ENCODE measurements around the gene GGA1. TPM values are rescaled to one million over a fixed set of nuclear protein-coding genes. Genes with fewer than 3 reads are reported as not detected.
"Not testable (repeated sequence)": the region's sequence is repeated elsewhere in the genome, so short reads cannot be mapped to it uniquely, and the experiment has no call there.

The GGA1 gene
- total RNA-seq, 1 donor from 2014 or later: 75.8 TPM

DNA sequence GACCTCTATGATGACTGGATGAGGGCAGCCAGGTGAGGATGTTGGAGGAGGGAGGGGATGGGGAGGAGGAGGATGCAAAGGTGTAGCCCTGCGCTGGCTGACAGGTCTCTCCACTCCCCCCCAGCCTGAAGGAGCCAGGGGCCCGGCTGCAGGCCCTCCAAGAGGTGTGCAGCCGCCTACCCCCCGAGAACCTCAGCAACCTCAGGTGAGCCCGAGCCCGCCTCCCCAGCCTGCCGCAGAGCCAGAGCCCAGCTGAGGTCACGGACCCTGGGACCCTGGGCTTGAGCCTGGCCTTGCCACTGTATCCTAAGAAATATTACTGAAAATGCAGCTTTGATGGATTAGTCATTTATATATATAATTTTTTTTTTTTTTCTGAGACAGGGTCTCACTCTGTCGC is 38.7 kb downstream of the GGA1 start:
- Mint-ChIP-seq H3K4me3 (no peak overlapping the region), H3K27ac (no peak overlapping the region), H3K36me3 (ENCODE audit: low read depth) (peaks cover 61% of the 10 kb centered on the region), H3K4me1 (peaks cover 14% of the 10 kb centered on the region), H3K27me3 (no peaks in the 10 kb centered on the region), H3K9me3 (no peaks in the 10 kb centered on the region)
- intact Hi-C loops (cut with micrococcal nuclease): no loop called here
- DNase-seq: no peak

DNA sequence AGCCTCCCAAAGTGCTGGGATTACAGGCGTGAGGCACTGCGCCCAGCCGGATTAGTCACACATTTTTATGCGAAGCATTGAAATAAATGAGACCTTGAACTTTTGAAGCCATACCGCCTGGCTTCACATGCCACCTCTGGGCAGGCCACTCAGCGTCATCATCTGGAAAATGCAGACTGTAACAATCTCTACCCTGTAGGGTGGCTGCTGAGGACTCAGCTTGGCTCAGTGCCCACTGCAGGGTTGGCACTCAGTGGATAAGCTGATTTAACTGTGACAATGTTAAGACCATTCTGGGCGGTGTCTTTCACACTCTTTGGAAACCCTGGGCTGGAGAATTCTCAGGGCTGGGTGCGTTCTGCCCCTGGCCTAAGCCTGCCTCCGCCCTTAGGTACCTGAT is 39.3 kb downstream of the GGA1 start:
- peaks cover 63% of the 10 kb centered on the region for H3K36me3 Mint-ChIP-seq (ENCODE audit: low read depth)
- intact Hi-C loops (cut with micrococcal nuclease): no loop called here
- DNase-seq: no peak
- H3K27me3 Mint-ChIP-seq: no peaks in the 10 kb centered on the region
- H3K27ac Mint-ChIP-seq: no peak overlapping the region
- H3K4me1 Mint-ChIP-seq: peaks cover 11% of the 10 kb centered on the region
- no peaks in the 10 kb centered on the region for H3K9me3 Mint-ChIP-seq
- no peak overlapping the region for H3K4me3 Mint-ChIP-seq

DNA sequence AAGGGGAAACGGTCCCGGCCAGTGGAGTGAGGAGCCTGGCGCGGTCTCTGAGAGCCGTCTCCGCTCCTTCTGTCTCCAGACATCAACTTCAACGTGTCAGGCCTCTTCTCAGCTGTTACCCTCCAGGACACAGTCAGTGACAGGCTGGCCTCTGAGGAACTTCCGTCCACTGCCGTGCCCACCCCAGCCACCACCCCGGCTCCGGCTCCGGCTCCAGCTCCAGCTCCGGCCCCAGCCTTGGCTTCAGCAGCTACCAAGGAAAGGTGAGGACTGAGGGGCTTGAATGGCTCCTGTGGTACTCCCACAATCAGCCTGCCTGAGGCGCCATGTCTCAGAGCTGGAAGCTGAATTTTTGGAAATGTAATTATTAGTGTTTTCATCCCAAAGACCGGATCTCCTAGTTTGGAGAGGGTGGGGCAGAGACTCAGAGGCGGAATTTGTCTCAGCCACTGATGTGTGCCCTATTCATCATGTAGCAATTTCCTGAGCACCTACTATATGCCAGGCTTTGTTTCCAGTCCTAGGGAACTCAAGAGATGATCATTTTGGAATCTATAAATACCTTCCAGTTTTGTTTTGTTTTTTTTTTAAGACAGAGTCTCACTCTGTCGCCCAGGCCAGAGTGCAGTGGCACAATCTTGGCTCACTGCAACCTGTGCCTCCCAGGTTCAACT is 42.0 kb downstream of the GGA1 start:
- H3K4me3 Mint-ChIP-seq: no peak overlapping the region
- intact Hi-C loops (cut with micrococcal nuclease): no loop called here
- no peaks in the 10 kb centered on the region for H3K27me3 Mint-ChIP-seq
- no peaks in the 10 kb centered on the region for H3K9me3 Mint-ChIP-seq
- no peak for DNase-seq
- no peak overlapping the region for H3K27ac Mint-ChIP-seq
- peaks cover 57% of the 10 kb centered on the region for H3K36me3 Mint-ChIP-seq (ENCODE audit: low read depth)
- H3K4me1 Mint-ChIP-seq: peaks cover 2% of the 10 kb centered on the region

DNA sequence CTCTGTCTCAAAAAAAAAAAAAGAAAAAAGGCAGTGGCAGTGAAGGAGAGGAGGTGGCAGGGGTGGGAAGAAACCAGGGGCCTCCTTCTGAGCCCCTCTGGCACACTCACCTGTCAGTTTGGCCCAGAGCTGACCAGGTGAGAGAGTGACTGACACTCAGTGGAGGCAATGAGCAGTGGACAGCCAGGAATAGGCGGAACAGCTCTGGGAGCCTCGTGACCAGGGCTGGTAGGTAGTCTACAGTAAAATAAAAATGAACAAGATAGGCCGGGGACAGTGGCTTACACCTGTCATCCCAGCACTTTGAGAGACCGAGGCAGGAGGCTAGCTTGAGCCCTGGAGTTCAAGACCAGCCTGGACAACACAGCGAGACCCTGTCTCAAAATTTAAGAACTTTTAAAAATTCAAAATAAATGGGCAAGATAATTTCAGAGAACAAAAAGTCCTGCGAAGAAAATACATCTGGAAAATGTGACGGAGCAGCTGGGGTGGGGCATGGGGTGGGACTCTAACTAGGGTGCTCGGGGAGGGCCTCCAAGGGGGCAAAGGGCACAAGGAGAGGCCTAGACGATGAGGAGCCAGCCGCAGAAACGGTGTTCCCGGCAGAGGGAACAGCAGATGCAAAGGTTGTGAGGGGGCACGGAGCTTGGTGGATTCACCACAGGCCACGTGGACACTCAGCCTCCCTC is 46.1 kb downstream of the GGA1 start:
- DNase-seq: no peak
- H3K27me3 Mint-ChIP-seq: no peaks in the 10 kb centered on the region
- H3K36me3 Mint-ChIP-seq (ENCODE audit: low read depth): peaks cover 43% of the 10 kb centered on the region
- no peaks in the 10 kb centered on the region for H3K9me3 Mint-ChIP-seq
- H3K4me1 Mint-ChIP-seq: peaks cover 14% of the 10 kb centered on the region
- intact Hi-C loops (cut with micrococcal nuclease): no loop called here
- H3K4me3 Mint-ChIP-seq: no peak overlapping the region
- H3K27ac Mint-ChIP-seq: peak overlapping the region; percentile 34

DNA sequence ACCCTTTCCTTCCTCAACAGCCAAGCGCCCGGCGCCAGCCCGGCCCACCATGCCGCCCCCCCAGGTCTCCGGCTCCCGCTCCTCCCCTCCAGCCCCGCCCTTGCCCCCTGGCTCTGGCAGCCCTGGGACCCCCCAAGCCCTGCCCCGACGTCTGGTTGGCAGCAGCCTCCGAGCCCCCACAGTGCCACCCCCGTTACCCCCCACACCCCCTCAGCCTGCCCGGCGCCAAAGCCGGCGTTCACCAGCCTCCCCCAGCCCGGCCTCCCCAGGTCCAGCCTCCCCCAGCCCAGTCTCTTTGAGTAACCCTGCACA is 46.6 kb downstream of the GGA1 start:
- H3K27ac Mint-ChIP-seq: no peak overlapping the region
- peaks cover 41% of the 10 kb centered on the region for H3K36me3 Mint-ChIP-seq (ENCODE audit: low read depth)
- no peaks in the 10 kb centered on the region for H3K9me3 Mint-ChIP-seq
- peaks cover 19% of the 10 kb centered on the region for H3K4me1 Mint-ChIP-seq
- no peaks in the 10 kb centered on the region for H3K27me3 Mint-ChIP-seq
- no peak for DNase-seq
- intact Hi-C loops (cut with micrococcal nuclease): no loop called here
- no peak overlapping the region for H3K4me3 Mint-ChIP-seq

DNA sequence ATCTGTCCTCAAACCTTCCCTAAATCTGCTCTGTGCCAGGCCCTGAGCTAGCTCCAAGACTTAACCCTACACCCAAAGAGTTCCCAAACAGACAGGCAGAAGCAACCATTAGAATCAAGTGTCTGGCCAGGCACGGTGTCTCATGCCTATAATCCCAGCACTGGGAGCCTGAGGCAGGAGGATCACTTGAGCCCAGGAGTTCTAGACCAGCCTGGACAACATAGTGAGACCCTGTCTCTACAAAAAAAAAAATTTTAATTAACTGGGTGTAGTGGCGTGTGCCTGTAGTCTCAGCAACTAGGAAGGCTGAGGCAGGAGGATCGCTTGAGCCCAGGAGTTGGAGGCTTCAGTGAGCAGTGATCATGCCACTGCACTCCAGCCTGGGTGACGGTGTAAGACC is 47.9 kb downstream of the GGA1 start:
- H3K4me1 Mint-ChIP-seq: peaks cover 29% of the 10 kb centered on the region
- DNase-seq; H3K4me3 Mint-ChIP-seq; H3K27me3 Mint-ChIP-seq; H3K9me3 Mint-ChIP-seq; intact Hi-C loops (cut with micrococcal nuclease): not testable (repeated sequence)
- peaks cover 39% of the 10 kb centered on the region for H3K36me3 Mint-ChIP-seq (ENCODE audit: low read depth)
- H3K27ac Mint-ChIP-seq: peak overlapping the region; percentile 76

DNA sequence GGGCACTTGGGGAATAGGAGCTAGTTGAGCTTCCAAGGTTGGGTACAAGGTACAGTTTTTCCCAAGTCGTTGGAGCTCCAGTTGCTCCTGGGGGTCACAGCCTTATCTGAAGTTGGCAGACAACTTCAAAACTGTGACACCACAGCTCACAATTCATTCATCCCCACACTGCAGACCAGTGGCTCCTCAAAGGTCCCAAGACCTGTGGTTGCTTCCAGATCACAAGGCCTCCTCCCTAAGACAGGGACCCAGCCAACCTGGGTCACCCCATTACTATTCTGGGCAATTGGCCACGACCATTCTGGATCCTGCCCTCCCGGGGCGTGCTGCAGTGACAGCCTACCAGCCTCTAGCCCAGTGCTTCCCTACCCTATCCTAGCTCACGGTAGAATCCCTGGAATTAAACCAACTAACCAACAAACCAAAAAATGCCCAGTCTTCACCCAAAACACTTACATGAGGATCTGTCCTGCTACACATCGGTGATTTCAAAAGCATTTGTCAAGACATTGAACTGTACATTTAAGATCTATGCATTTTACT is 49.0 kb downstream of the GGA1 start:
- peak; percentile 71 for DNase-seq
- H3K27me3 Mint-ChIP-seq: no peaks in the 10 kb centered on the region
- H3K4me3 Mint-ChIP-seq: peak overlapping the region; percentile 85
- intact Hi-C loops (cut with micrococcal nuclease): loop anchor here (1.0 to 2.0 kb wide), 3 partner anchors 15 to 49 kb away; partner anchors contain the start of genes GGA1 and LGALS1
- no peaks in the 10 kb centered on the region for H3K9me3 Mint-ChIP-seq
- peak overlapping the region; percentile 91 for H3K27ac Mint-ChIP-seq
- H3K4me1 Mint-ChIP-seq: peaks cover 35% of the 10 kb centered on the region
- H3K36me3 Mint-ChIP-seq (ENCODE audit: low read depth): peaks cover 36% of the 10 kb centered on the region

DNA sequence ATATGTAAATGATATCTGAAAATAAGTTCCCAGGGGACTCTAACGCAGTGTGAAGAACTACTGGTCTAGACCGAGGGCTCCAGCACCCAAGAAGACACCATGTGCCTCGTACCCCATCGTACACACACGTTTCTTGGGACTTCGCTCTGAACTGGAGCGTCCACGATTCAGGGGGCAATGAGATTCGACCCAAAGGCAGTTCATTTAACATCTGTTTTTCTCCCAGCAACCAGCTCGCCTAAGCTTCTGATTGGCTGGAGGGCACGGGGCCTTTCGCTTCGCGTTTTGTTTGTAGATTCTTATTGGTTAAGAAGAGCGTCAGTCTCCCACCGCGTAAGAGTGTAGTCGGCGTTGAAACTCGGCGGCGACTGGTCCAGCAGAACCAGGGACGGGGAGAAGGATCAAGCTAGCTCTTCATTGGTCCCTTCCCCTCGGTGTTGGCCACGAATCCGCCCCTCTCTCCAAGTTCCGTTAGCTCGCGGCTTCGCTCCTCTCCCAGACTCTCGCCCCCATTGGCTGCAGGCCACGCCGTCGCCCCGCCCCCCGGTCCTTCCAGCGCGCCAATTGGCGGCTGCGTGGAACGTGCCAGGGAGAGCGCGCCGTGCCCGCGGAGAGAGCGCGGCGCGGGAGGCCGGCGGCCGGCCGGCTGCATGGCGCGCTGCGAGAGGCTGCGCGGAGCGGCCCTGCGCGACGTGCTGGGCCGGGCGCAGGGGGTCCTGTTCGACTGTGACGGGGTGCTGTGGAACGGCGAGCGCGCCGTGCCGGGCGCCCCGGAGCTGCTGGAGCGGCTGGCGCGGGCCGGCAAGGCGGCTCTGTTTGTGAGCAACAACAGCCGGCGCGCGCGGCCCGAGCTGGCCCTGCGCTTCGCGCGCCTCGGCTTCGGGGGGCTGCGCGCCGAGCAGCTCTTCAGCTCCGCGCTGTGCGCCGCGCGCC is 49.8 kb downstream of the GGA1 start, which contains the start of gene PDXP:
PDXP (plus strand) TSS at position 591 of the 933 bp plus-strand sequence; CDS start at position 651, 60 bp downstream.
- Mint-ChIP-seq H3K27me3 (no peaks in the 10 kb centered on the region), H3K4me1 (peaks cover 35% of the 10 kb centered on the region), H3K36me3 (ENCODE audit: low read depth) (peaks cover 28% of the 10 kb centered on the region), H3K27ac (peak within 1 kb of the TSS; percentile 91), H3K4me3 (peak within 1 kb of the TSS; percentile 94), H3K9me3 (no peaks in the 10 kb centered on the region)
- peak; percentile 100 for DNase-seq
- intact Hi-C loops (cut with micrococcal nuclease): loop anchor here (1.0 to 2.0 kb wide), 3 partner anchors 16 to 50 kb away; partner anchors contain the start of genes GGA1 and LGALS1

DNA sequence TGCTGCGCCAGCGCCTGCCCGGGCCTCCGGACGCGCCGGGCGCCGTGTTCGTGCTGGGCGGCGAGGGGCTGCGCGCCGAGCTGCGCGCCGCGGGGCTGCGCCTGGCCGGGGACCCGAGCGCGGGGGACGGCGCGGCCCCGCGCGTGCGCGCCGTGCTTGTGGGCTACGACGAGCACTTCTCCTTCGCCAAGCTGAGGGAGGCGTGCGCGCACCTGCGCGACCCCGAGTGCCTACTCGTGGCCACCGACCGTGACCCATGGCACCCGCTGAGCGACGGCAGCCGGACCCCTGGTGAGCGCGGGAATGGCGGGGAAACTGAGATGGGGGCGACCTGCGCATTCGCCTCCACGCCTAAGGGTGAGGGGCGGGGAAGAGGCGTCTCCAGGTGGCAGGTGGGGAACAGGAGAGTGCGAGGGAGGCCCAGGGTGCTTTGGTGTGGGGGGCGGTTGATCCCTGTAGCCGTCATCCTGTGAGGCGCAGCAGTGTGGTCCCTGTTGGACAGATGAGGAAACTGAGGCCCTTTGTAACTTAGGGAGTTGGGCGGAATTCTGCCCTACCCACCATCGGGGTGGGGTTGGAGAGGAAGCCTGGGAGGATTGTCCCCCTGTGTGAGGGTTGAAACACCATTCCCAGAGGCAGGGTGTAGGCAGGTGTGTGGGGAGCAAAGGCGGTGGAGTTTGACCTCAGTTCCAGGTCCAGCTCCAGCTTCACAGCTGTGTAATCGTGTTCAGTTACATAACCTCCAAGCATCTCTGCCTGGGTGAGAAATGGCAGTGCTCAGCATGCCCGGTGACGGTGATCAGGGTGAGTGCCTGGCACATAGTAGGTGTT is 50.6 kb downstream of the GGA1 start:
- peaks cover 23% of the 10 kb centered on the region for H3K36me3 Mint-ChIP-seq (ENCODE audit: low read depth)
- intact Hi-C loops (cut with micrococcal nuclease): loop anchor here (2.0 kb wide), 1 partner anchor 16 kb away; no protein-coding TSS in a partner anchor
- no peaks in the 10 kb centered on the region for H3K27me3 Mint-ChIP-seq
- no peaks in the 10 kb centered on the region for H3K9me3 Mint-ChIP-seq
- H3K4me3 Mint-ChIP-seq: peak overlapping the region; percentile 94
- peaks cover 35% of the 10 kb centered on the region for H3K4me1 Mint-ChIP-seq
- peak; percentile 80 for DNase-seq
- peak overlapping the region; percentile 67 for H3K27ac Mint-ChIP-seq

DNA sequence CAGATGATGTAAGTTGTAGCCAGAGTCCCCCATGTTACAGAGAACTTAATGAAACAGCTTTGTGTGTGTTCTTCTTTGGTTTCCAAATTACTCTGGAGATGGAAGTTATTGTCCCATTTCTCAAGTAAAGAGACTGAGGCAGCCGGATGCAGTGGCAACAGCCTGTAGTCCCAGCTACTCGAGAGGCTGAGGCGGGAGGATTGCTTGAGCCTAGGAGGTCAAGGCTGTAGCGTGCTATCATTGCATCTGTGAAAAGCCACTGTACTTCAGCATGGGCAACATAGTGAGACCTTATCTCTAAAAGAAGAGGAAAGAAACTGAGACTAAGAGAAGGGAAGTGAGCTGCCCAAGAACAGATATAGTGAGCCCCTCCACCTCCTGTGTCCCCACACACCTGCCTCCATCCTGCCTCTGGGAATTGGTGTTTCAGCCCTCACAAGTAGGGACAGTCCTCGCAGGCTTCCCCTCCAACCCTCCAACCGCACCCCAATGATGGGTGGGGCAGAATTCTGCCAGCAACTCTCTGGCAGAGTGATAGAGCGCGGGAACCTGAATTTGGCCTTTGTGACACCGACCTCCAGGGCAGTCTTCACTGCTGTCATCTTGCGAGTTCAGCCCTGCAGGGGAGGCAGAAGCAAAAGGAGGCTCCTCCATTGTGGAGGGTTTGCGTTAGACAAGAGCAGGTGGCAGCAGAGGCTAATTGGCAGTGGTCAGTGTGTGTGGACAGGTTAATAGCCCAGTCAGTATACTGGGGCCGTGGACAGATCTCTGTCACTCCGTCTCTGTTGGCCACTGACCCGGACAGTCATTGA is 51.5 kb downstream of the GGA1 start:
- Mint-ChIP-seq H3K36me3 (ENCODE audit: low read depth) (peaks cover 18% of the 10 kb centered on the region), H3K27ac (peak overlapping the region; percentile 67)
- intact Hi-C loops (cut with micrococcal nuclease): loop anchor here (2.0 kb wide), 1 partner anchor 17 kb away; no protein-coding TSS in a partner anchor

DNA sequence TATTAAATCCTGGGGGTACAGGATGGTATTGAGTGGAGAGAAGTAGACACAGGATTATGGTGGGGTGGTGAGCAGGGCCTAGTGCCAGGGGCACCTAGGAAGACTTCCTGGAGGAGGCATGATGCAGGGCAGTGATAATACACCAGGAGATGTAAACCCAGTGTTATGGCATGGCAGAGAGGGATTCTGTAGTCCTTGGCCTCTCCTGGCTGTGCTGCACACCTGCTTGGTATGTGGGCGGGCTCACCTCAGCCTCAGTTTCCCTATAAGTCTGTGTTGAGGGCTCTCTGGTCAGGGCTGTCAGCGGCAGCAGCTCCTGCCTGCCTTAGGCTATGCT is 52.0 kb downstream of the GGA1 start:
- no peak overlapping the region for H3K27ac Mint-ChIP-seq
- intact Hi-C loops (cut with micrococcal nuclease): no loop called here
- peaks cover 35% of the 10 kb centered on the region for H3K4me1 Mint-ChIP-seq
- H3K4me3 Mint-ChIP-seq: peak overlapping the region; percentile 94
- no peaks in the 10 kb centered on the region for H3K9me3 Mint-ChIP-seq
- no peaks in the 10 kb centered on the region for H3K27me3 Mint-ChIP-seq
- no peak for DNase-seq
- peaks cover 18% of the 10 kb centered on the region for H3K36me3 Mint-ChIP-seq (ENCODE audit: low read depth)

More for the DNA sequence above, 51.5 kb downstream of the GGA1 start:
- H3K4me1 Mint-ChIP-seq: peaks cover 35% of the 10 kb centered on the region
- H3K4me3 Mint-ChIP-seq: peak overlapping the region; percentile 94
- H3K9me3 Mint-ChIP-seq: no peaks in the 10 kb centered on the region
- DNase-seq: no peak
- no peaks in the 10 kb centered on the region for H3K27me3 Mint-ChIP-seq

DNA sequence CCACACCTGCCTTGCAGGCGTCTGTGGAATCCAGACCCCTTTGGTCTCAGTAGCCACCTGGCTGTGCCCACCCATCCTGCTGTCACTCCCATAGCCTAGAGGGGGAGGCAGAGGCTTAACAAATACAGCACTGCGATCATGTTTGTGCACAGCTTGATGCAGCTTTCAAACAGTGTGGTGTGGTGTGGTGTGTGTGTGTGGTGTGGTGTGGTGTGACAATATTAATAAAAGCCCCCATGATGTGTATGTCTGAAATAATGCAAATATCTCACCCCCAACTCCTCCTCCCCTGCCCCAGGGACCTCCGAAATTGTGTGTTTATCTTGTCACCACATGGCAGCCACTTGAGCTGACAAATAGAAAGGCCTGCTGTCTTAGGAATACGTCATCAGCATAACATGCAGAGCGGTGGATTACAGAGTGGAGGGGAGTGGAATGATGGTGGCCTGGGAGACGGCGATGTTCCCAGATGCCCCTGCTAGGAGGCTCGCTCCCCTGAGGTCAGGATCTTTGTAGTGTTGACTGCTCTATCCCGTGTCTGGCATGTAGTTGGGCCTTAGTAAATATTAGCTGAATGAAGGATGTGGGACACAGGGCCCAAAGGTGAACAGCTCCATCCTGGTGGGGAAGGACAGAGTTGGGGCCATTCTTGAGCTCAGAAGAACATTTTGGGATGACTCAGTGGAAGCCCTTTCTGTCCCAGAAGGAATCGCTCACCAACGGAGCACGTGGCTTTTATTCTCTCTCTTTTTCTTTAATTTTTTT is 52.7 kb downstream of the GGA1 start:
- peak; percentile 72 for DNase-seq
- peak overlapping the region; percentile 94 for H3K4me3 Mint-ChIP-seq
- H3K9me3 Mint-ChIP-seq: no peaks in the 10 kb centered on the region
- peaks cover 19% of the 10 kb centered on the region for H3K36me3 Mint-ChIP-seq (ENCODE audit: low read depth)
- peaks cover 34% of the 10 kb centered on the region for H3K4me1 Mint-ChIP-seq
- H3K27ac Mint-ChIP-seq: no peak overlapping the region
- no peaks in the 10 kb centered on the region for H3K27me3 Mint-ChIP-seq
- intact Hi-C loops (cut with micrococcal nuclease): no loop called here
